Activated T-cell treated with anti-CD3 and anti-CD28 coated beads, Interleukin-2, amount 50 U/mL, for 4 hours (primary cell): ENCODE results near the gene PARD6G. TPM values are rescaled to one million over a fixed set of nuclear protein-coding genes. Genes with fewer than 3 reads are reported as not detected.

Experiments
- ATAC-seq, 2 donors: fragments of 200-7000 bp; cut with Tn5 transposase; one replicate each; pipeline ENCODE4 v1.10.0; 2021
- DNase-seq: peaks from one replicate; pipeline ENCODE4 v3.0.0-alpha.2; 2020
- H3K27me3 Mint-ChIP-seq: one replicate; pipeline ENCODE4 v1.8.0; 2021; ENCODE audit warnings: low read depth, mixed read lengths
- H3K36me3 Mint-ChIP-seq: one replicate; pipeline ENCODE4 v1.8.0; 2022; ENCODE audit warnings: mixed read lengths; ENCODE audit not compliant: insufficient read depth
- H3K4me1 Mint-ChIP-seq: one replicate; pipeline ENCODE4 v1.8.0; 2021; ENCODE audit warnings: low read depth, mixed read lengths
- H3K4me3 Mint-ChIP-seq: one replicate; pipeline ENCODE4 v1.8.0; 2021; ENCODE audit warnings: mild to moderate bottlenecking, moderate library complexity, mixed read lengths
- H3K9me3 Mint-ChIP-seq: one replicate; pipeline ENCODE4 v1.8.0; 2021; ENCODE audit warnings: mixed read lengths
- total RNA-seq, 3 donors: library from RNA; stranded (reverse); gene quantifications; one replicate each; pipeline ENCODE4 v1.2.1, GENCODE V29; 2021

PARD6G gene
- total RNA-seq, 3 donors from 2014 or later: 0.37 to 0.61 TPM; not detected in 1

GRCh38 chr18:80208620-80209019 is 38.7 kb downstream of the PARD6G start:
- no peaks in the 10 kb centered on the region for H3K4me1 Mint-ChIP-seq
- no peak overlapping the region for H3K4me3 Mint-ChIP-seq
- H3K36me3 Mint-ChIP-seq: no peaks in the 10 kb centered on the region
- H3K9me3 Mint-ChIP-seq: no peaks in the 10 kb centered on the region
- no peak for ATAC-seq
- H3K27me3 Mint-ChIP-seq: peaks cover 33% of the 10 kb centered on the region
- DNase-seq: no peak

- Mint-ChIP-seq H3K4me1 (peaks cover 7% of the 10 kb centered on the region), H3K27me3 (peaks cover 36% of the 10 kb centered on the region), H3K9me3 (no peaks in the 10 kb centered on the region), H3K4me3 (no peak overlapping the region), H3K36me3 (no peaks in the 10 kb centered on the region)
- DNase-seq (no peak), ATAC-seq (no peak)
Observed at GRCh38 chr18:80205294-80205693, 42.0 kb downstream of the PARD6G start.

- ATAC-seq (no peak), DNase-seq (no peak)
- H3K4me1 Mint-ChIP-seq: peaks cover 7% of the 10 kb centered on the region
- H3K27me3 Mint-ChIP-seq: peaks cover 41% of the 10 kb centered on the region
- H3K36me3 Mint-ChIP-seq: no peaks in the 10 kb centered on the region
- no peaks in the 10 kb centered on the region for H3K9me3 Mint-ChIP-seq
- H3K4me3 Mint-ChIP-seq: no peak overlapping the region
Observed at GRCh38 chr18:80204142-80204541, 43.2 kb downstream of the PARD6G start.

GRCh38 chr18:80203249-80203648 is 44.1 kb downstream of the PARD6G start:
- ATAC-seq: no peak
- Mint-ChIP-seq H3K9me3 (no peaks in the 10 kb centered on the region), H3K36me3 (no peaks in the 10 kb centered on the region), H3K4me1 (peaks cover 7% of the 10 kb centered on the region), H3K27me3 (peaks cover 40% of the 10 kb centered on the region), H3K4me3 (no peak overlapping the region)
- no peak for DNase-seq

GRCh38 chr18:80202264-80202998 is 44.9 kb downstream of the PARD6G start:
- ATAC-seq: peak; percentile 83 to 92
- no peaks in the 10 kb centered on the region for H3K9me3 Mint-ChIP-seq
- no peak for DNase-seq
- H3K4me3 Mint-ChIP-seq: no peak overlapping the region
- peaks cover 7% of the 10 kb centered on the region for H3K4me1 Mint-ChIP-seq
- H3K27me3 Mint-ChIP-seq: peaks cover 41% of the 10 kb centered on the region
- no peaks in the 10 kb centered on the region for H3K36me3 Mint-ChIP-seq

- Mint-ChIP-seq H3K4me1 (peaks cover 7% of the 10 kb centered on the region), H3K9me3 (no peaks in the 10 kb centered on the region), H3K27me3 (peaks cover 48% of the 10 kb centered on the region), H3K4me3 (no peak overlapping the region), H3K36me3 (no peaks in the 10 kb centered on the region)
- DNase-seq (no peak), ATAC-seq (no peak)
Observed at GRCh38 chr18:80201739-80202138, 45.6 kb downstream of the PARD6G start.

- ATAC-seq (no peak), DNase-seq (no peak)
- H3K4me3 Mint-ChIP-seq: no peak overlapping the region
- H3K4me1 Mint-ChIP-seq: peaks cover 7% of the 10 kb centered on the region
- no peaks in the 10 kb centered on the region for H3K9me3 Mint-ChIP-seq
- no peaks in the 10 kb centered on the region for H3K36me3 Mint-ChIP-seq
- H3K27me3 Mint-ChIP-seq: peaks cover 48% of the 10 kb centered on the region
Observed at GRCh38 chr18:80200932-80201672, 46.2 kb downstream of the PARD6G start.

- Mint-ChIP-seq H3K4me1 (peaks cover 7% of the 10 kb centered on the region), H3K36me3 (no peaks in the 10 kb centered on the region), H3K27me3 (peaks cover 44% of the 10 kb centered on the region), H3K9me3 (no peaks in the 10 kb centered on the region), H3K4me3 (no peak overlapping the region)
- ATAC-seq (no peak), DNase-seq (no peak)
Observed at GRCh38 chr18:80200171-80200931, 47.0 kb downstream of the PARD6G start.

- no peak for DNase-seq
Observed at GRCh38 chr18:80198994-80199748, 48.1 kb downstream of the PARD6G start.

GRCh38 chr18:80198391-80198790 is 48.9 kb downstream of the PARD6G start:
- H3K27me3 Mint-ChIP-seq: peaks cover 42% of the 10 kb centered on the region
- H3K9me3 Mint-ChIP-seq: no peaks in the 10 kb centered on the region
- H3K36me3 Mint-ChIP-seq: no peaks in the 10 kb centered on the region
- peaks cover 7% of the 10 kb centered on the region for H3K4me1 Mint-ChIP-seq
- DNase-seq: no peak
- ATAC-seq: no peak
- no peak overlapping the region for H3K4me3 Mint-ChIP-seq

More at GRCh38 chr18:80198994-80199748, 48.1 kb downstream of the PARD6G start:
- ATAC-seq: no peak
- H3K4me1 Mint-ChIP-seq: peaks cover 7% of the 10 kb centered on the region
- peaks cover 45% of the 10 kb centered on the region for H3K27me3 Mint-ChIP-seq
- H3K36me3 Mint-ChIP-seq: no peaks in the 10 kb centered on the region
- H3K9me3 Mint-ChIP-seq: no peaks in the 10 kb centered on the region
- no peak overlapping the region for H3K4me3 Mint-ChIP-seq

- ATAC-seq: no peak
- no peak overlapping the region for H3K4me3 Mint-ChIP-seq
Observed at GRCh38 chr18:80197528-80197927, 49.8 kb downstream of the PARD6G start.

GRCh38 chr18:80196528-80197320 is 50.6 kb downstream of the PARD6G start:
- Mint-ChIP-seq H3K4me3 (no peak overlapping the region), H3K27me3 (peaks cover 40% of the 10 kb centered on the region), H3K4me1 (peaks cover under 1% of the 10 kb centered on the region), H3K9me3 (no peaks in the 10 kb centered on the region), H3K36me3 (no peaks in the 10 kb centered on the region)
- no peak for ATAC-seq
- DNase-seq: no peak

More at GRCh38 chr18:80197528-80197927, 49.8 kb downstream of the PARD6G start:
- Mint-ChIP-seq H3K36me3 (no peaks in the 10 kb centered on the region), H3K27me3 (peaks cover 37% of the 10 kb centered on the region), H3K4me1 (peaks cover 4% of the 10 kb centered on the region), H3K9me3 (no peaks in the 10 kb centered on the region)
- no peak for DNase-seq

GRCh38 chr18:80194874-80195570 is 52.3 kb downstream of the PARD6G start:
- no peak overlapping the region for H3K4me3 Mint-ChIP-seq
- DNase-seq (no peak), ATAC-seq (peak; percentile 18 to 69)
- H3K9me3 Mint-ChIP-seq: no peaks in the 10 kb centered on the region
- peaks cover 36% of the 10 kb centered on the region for H3K27me3 Mint-ChIP-seq
- H3K36me3 Mint-ChIP-seq: no peaks in the 10 kb centered on the region
- no peaks in the 10 kb centered on the region for H3K4me1 Mint-ChIP-seq
